ENCODE data around the gene PEX11G.

- TF ChIP-seq, protein P1, sequence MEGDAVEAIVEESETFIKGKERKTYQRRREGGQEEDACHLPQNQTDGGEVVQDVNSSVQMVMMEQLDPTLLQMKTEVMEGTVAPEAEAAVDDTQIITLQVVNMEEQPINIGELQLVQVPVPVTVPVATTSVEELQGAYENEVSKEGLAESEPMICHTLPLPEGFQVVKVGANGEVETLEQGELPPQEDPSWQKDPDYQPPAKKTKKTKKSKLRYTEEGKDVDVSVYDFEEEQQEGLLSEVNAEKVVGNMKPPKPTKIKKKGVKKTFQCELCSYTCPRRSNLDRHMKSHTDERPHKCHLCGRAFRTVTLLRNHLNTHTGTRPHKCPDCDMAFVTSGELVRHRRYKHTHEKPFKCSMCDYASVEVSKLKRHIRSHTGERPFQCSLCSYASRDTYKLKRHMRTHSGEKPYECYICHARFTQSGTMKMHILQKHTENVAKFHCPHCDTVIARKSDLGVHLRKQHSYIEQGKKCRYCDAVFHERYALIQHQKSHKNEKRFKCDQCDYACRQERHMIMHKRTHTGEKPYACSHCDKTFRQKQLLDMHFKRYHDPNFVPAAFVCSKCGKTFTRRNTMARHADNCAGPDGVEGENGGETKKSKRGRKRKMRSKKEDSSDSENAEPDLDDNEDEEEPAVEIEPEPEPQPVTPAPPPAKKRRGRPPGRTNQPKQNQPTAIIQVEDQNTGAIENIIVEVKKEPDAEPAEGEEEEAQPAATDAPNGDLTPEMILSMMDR (conservative IDR thresholded peaks at IDR 0.05 in 1 of 2, IDR thresholded peaks at IDR 0.05 in 1 of 2; ENCODE audit: extremely low read depth in 1 of 2, insufficient read depth in 1 of 2, low read depth in 1 of 2, low read length in 2 of 2), result no peak
- no peak for TF ChIP-seq EZH2 (IDR thresholded peaks at IDR 0.05; ENCODE audit: borderline replicate concordance, low read length)
These were observed 46.4 kb downstream of the PEX11G start for GRCh38 chr19:7442423-7442822.

Measured in mammary epithelial cell (primary cell).